ENCODE data around the gene NPTXR. TPM values are rescaled to one million over a fixed set of nuclear protein-coding genes. Genes with fewer than 3 reads are reported as not detected.

Gene NPTXR
- total RNA-seq, 1 donor from 2014 or later = 0.13 TPM

GRCh38 chr22:38831166-38831945 is 12.5 kb downstream of the NPTXR start:
- no peak for ATAC-seq (ENCODE audit: low read depth)
- Mint-ChIP-seq H3K36me3 (ENCODE audit: low read depth) (no peaks in the 10 kb centered on the region), H3K27me3 (peaks cover 14% of the 10 kb centered on the region), H3K9me3 (no peaks in the 10 kb centered on the region), H3K27ac (no peak overlapping the region), H3K4me1 (no peaks in the 10 kb centered on the region), H3K4me3 (no peak overlapping the region)
- TF ChIP-seq CTCF (IDR thresholded peaks at IDR 0.05) = no peak
- POLR2A ChIA-PET = no interaction called here
- no peak for DNase-seq
- intact Hi-C loops (cut with micrococcal nuclease) = no loop called here
- CTCF ChIA-PET = no interaction called here

GRCh38 chr22:38830845-38831108 is 13.1 kb downstream of the NPTXR start:
- H3K9me3 Mint-ChIP-seq = no peaks in the 10 kb centered on the region
- H3K27ac Mint-ChIP-seq = no peak overlapping the region
- ATAC-seq (ENCODE audit: low read depth) = no peak

GRCh38 chr22:38830026-38830844 is 13.6 kb downstream of the NPTXR start:
- ATAC-seq (ENCODE audit: low read depth) (no peak), DNase-seq (no peak)
- ChIA-PET POLR2A (no interaction called here), CTCF (no interaction called here)
- intact Hi-C loops (cut with micrococcal nuclease) = no loop called here
- Mint-ChIP-seq H3K27me3 (peaks cover 7% of the 10 kb centered on the region), H3K36me3 (ENCODE audit: low read depth) (no peaks in the 10 kb centered on the region), H3K4me3 (no peak overlapping the region), H3K27ac (no peak overlapping the region), H3K9me3 (no peaks in the 10 kb centered on the region), H3K4me1 (no peaks in the 10 kb centered on the region)
- TF ChIP-seq CTCF (IDR thresholded peaks at IDR 0.05) = no peak

More at GRCh38 chr22:38830845-38831108, 13.1 kb downstream of the NPTXR start:
- H3K36me3 Mint-ChIP-seq (ENCODE audit: low read depth) = no peaks in the 10 kb centered on the region
- CTCF ChIA-PET = no interaction called here
- DNase-seq = no peak
- H3K4me3 Mint-ChIP-seq = no peak overlapping the region
- intact Hi-C loops (cut with micrococcal nuclease) = no loop called here
- H3K27me3 Mint-ChIP-seq = peaks cover 9% of the 10 kb centered on the region
- TF ChIP-seq CTCF (IDR thresholded peaks at IDR 0.05) = no peak
- POLR2A ChIA-PET = no interaction called here
- no peaks in the 10 kb centered on the region for H3K4me1 Mint-ChIP-seq

GRCh38 chr22:38829485-38829884 is 14.3 kb downstream of the NPTXR start:
- no peak for ATAC-seq (ENCODE audit: low read depth)
- H3K4me1 Mint-ChIP-seq = no peaks in the 10 kb centered on the region
- DNase-seq = no peak
- TF ChIP-seq CTCF (IDR thresholded peaks at IDR 0.05) = no peak
- H3K9me3 Mint-ChIP-seq = no peaks in the 10 kb centered on the region
- H3K36me3 Mint-ChIP-seq (ENCODE audit: low read depth) = no peaks in the 10 kb centered on the region
- peaks cover 7% of the 10 kb centered on the region for H3K27me3 Mint-ChIP-seq
- H3K27ac Mint-ChIP-seq = no peak overlapping the region
- no peak overlapping the region for H3K4me3 Mint-ChIP-seq
- CTCF ChIA-PET = no interaction called here
- intact Hi-C loops (cut with micrococcal nuclease) = no loop called here
- POLR2A ChIA-PET = no interaction called here

GRCh38 chr22:38828616-38829205 is 15.1 kb downstream of the NPTXR start:
- ATAC-seq (ENCODE audit: low read depth) (no peak), DNase-seq (no peak)
- Mint-ChIP-seq H3K27ac (no peak overlapping the region), H3K27me3 (peaks cover 3% of the 10 kb centered on the region), H3K4me3 (no peak overlapping the region), H3K9me3 (no peaks in the 10 kb centered on the region), H3K4me1 (no peaks in the 10 kb centered on the region), H3K36me3 (ENCODE audit: low read depth) (no peaks in the 10 kb centered on the region)
- CTCF ChIA-PET = no interaction called here
- TF ChIP-seq CTCF (IDR thresholded peaks at IDR 0.05) = no peak
- intact Hi-C loops (cut with micrococcal nuclease) = no loop called here
- POLR2A ChIA-PET = no interaction called here

Measured in activated B cell treated with CpG ODN at 0.5 μM for 24 hours (primary cell).